GM13976 (cell line): ENCODE measurements around the gene CNGB1.
"Not testable (repeated sequence)": the region's sequence is repeated elsewhere in the genome, so short reads cannot be mapped to it uniquely, and the experiment has no call there.

Experiments used
- DNase-seq: peaks from one replicate; pipeline ENCODE4 v3.0.0; 2012; ENCODE audit warnings: low spot score
- in situ Hi-C: fragments of 300-500 bp; cut with MboI; formaldehyde crosslinking; loops from one replicate; pipeline ENCODE4 v1.12.0; 2022; ENCODE audit warnings: low sequenced_read_pairs, mixed read lengths, inconsistent platforms; ENCODE audit not compliant: unreplicated experiment
- TF ChIP-seq, protein P1 (sequence below): IDR thresholded peaks from 2 replicates; pipeline ENCODE4 v1.5.1; 2012; ENCODE audit warnings: borderline replicate concordance, mild to moderate bottlenecking; ENCODE audit not compliant: insufficient read depth; ENCODE audit errors: extremely low read depth, missing control alignments, control extremely low read depth

Gene CNGB1

DNA sequence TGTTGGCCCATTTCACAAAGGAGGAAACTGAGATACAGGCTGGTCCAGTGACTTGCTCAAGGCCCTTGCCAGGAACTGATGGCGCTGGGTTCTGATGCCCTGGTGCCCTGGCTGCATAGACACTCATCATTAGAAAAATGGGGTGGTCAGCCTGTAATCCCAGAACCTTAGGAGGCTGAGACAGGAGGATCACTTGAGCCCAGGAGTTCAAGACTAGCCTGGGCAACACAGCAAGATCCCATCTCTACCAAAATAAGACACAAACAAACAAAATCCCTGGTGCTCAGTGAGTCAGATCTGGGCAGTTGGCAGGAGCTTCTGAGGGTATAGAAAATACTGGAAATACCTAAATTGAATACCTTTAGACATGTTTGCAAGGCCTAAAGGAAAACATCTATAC, 127.5 kb downstream of the CNGB1 start:
- in situ Hi-C loops, result no loop called here
- no peak for DNase-seq
- TF ChIP-seq, protein P1, sequence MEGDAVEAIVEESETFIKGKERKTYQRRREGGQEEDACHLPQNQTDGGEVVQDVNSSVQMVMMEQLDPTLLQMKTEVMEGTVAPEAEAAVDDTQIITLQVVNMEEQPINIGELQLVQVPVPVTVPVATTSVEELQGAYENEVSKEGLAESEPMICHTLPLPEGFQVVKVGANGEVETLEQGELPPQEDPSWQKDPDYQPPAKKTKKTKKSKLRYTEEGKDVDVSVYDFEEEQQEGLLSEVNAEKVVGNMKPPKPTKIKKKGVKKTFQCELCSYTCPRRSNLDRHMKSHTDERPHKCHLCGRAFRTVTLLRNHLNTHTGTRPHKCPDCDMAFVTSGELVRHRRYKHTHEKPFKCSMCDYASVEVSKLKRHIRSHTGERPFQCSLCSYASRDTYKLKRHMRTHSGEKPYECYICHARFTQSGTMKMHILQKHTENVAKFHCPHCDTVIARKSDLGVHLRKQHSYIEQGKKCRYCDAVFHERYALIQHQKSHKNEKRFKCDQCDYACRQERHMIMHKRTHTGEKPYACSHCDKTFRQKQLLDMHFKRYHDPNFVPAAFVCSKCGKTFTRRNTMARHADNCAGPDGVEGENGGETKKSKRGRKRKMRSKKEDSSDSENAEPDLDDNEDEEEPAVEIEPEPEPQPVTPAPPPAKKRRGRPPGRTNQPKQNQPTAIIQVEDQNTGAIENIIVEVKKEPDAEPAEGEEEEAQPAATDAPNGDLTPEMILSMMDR, result no peak

GRCh38 chr16:57842601-57843000, 128.3 kb downstream of the CNGB1 start:
- TF ChIP-seq, protein P1, result no peak
- DNase-seq, result no peak
- in situ Hi-C loops, result no loop called here

GRCh38 chr16:57840833-57841232, 130.1 kb downstream of the CNGB1 start:
- no peak for DNase-seq
- TF ChIP-seq, protein P1, result no peak
- in situ Hi-C loops, result no loop called here

- DNase-seq, result no peak
- TF ChIP-seq, protein P1, result no peak
- in situ Hi-C loops, result no loop called here
These were observed 132.8 kb downstream of the CNGB1 start for GRCh38 chr16:57838161-57838560.

- TF ChIP-seq, protein P1, result no peak
- in situ Hi-C loops, result no loop called here
- no peak for DNase-seq
These were observed 133.4 kb downstream of the CNGB1 start for GRCh38 chr16:57837305-57838125.

DNA sequence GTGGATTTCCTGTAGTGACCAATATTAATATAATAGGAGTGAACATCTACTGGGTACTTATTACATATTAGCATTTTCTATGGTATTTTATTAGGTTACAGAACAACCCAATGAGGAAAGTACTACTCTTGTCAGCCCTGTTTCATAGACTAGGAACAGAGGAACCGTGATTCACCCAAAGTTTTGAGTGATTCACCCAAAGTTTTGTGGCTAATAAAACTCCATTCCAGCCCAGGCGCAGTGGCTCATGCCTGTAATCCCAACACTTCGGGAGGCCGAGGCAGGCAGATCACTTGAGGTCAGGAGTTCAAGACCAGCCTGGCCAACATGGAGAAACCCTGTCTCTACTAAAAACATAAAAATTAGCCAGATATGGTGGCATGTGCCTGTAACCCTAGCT, 135.5 kb downstream of the CNGB1 start:
- DNase-seq, in situ Hi-C loops: not testable (repeated sequence)

GRCh38 chr16:57834936-57835335, 136.0 kb downstream of the CNGB1 start:
- in situ Hi-C loops, result no loop called here
- DNase-seq, result no peak
- TF ChIP-seq, protein P1, result no peak
